ENCODE results near the gene TBC1D24.

TBC1D24 gene

DNA sequence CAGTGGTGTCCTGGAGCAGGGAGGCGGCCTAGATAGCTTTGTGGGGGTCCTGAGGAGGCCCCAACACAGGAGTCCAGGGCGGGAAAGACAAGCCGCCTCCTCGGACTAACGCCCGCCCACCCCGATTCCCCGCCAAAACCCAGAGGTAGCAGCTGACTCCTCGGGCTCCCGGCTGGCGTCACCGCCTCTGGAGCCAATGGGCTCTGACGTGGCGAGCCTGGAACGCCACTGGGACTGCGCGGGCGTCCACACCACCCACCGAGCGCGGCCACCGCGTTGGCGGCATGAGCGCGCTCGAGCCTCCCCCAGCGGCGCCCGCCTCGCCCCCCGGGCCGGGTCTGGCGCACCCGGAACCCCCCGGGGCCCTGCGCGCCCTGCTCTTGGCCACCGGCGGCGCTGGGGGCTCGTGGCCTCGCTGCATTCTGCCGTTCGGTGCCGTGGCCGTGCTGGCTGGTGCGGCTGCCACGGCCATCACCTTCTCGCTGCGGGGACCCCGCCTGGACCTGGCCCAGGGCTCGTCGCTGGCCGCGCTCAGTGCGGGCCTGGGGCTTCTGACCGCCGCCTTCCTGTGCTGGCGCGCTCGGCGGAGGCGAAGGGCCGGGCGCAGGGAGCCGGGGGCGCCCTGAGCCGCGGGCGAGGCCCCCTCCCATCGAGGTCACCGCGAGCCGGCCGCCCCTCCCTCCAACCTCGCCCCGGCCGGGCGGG is 7.2 kb upstream of the TBC1D24 start:
- no peak overlapping the region for H3K27ac ChIP-seq (ENCODE audit: low read length)
- H3K79me2 ChIP-seq (ENCODE audit: low read length), result no peaks in the 10 kb centered on the region
- peaks cover 30% of the 10 kb centered on the region for H3K4me1 ChIP-seq (ENCODE audit: low read length)
- H3K9me3 ChIP-seq (ENCODE audit: insufficient read depth, low read length), result no peaks in the 10 kb centered on the region
- H3K4me2 ChIP-seq (ENCODE audit: low read length), result peak overlapping the region; percentile 77
- H3K36me3 ChIP-seq (replicated peaks; ENCODE audit: low read depth, low read length), result no peaks in the 10 kb centered on the region
- H4K20me1 ChIP-seq (ENCODE audit: insufficient read depth, low read length), result no peaks in the 10 kb centered on the region
- H3K27me3 ChIP-seq (ENCODE audit: low read depth, low read length), result peaks cover 25% of the 10 kb centered on the region
- no peak for TF ChIP-seq EZH2phosphoT487 (IDR thresholded peaks at IDR 0.05; ENCODE audit: low read depth)
- TF ChIP-seq, protein P1, sequence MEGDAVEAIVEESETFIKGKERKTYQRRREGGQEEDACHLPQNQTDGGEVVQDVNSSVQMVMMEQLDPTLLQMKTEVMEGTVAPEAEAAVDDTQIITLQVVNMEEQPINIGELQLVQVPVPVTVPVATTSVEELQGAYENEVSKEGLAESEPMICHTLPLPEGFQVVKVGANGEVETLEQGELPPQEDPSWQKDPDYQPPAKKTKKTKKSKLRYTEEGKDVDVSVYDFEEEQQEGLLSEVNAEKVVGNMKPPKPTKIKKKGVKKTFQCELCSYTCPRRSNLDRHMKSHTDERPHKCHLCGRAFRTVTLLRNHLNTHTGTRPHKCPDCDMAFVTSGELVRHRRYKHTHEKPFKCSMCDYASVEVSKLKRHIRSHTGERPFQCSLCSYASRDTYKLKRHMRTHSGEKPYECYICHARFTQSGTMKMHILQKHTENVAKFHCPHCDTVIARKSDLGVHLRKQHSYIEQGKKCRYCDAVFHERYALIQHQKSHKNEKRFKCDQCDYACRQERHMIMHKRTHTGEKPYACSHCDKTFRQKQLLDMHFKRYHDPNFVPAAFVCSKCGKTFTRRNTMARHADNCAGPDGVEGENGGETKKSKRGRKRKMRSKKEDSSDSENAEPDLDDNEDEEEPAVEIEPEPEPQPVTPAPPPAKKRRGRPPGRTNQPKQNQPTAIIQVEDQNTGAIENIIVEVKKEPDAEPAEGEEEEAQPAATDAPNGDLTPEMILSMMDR (IDR thresholded peaks at IDR 0.05; ENCODE audit: low read depth, low read length), result no peak
- no peak overlapping the region for H2AFZ ChIP-seq (ENCODE audit: low read depth, low read length)
- peak overlapping the region; percentile 72; the same call in 1 of the 2 replicates for H3K4me3 ChIP-seq (ENCODE audit: low read length)
- no peak overlapping the region for H3K9ac ChIP-seq (ENCODE audit: low read length)

- H3K27me3 ChIP-seq (ENCODE audit: low read depth, low read length), result peaks cover 25% of the 10 kb centered on the region
- H2AFZ ChIP-seq (ENCODE audit: low read depth, low read length), result peak overlapping the region; percentile 43; the same call in 1 of the 2 replicates
- H3K9me3 ChIP-seq (ENCODE audit: insufficient read depth, low read length), result no peaks in the 10 kb centered on the region
- peaks cover 30% of the 10 kb centered on the region for H3K4me1 ChIP-seq (ENCODE audit: low read length)
- TF ChIP-seq, protein P1 (IDR thresholded peaks at IDR 0.05; ENCODE audit: low read depth, low read length), result no peak
- TF ChIP-seq EZH2phosphoT487 (IDR thresholded peaks at IDR 0.05; ENCODE audit: low read depth), result no peak
- no peaks in the 10 kb centered on the region for H3K36me3 ChIP-seq (replicated peaks; ENCODE audit: low read depth, low read length)
- peak overlapping the region; percentile 77 for H3K4me2 ChIP-seq (ENCODE audit: low read length)
- H4K20me1 ChIP-seq (ENCODE audit: insufficient read depth, low read length), result no peaks in the 10 kb centered on the region
- peak overlapping the region; percentile 23; the same call in 1 of the 2 replicates for H3K9ac ChIP-seq (ENCODE audit: low read length)
- H3K27ac ChIP-seq (ENCODE audit: low read length), result no peak overlapping the region
- H3K79me2 ChIP-seq (ENCODE audit: low read length), result no peaks in the 10 kb centered on the region
- H3K4me3 ChIP-seq (ENCODE audit: low read length), result peak overlapping the region; percentile 72
These were observed 6.6 kb upstream of the TBC1D24 start for GRCh38 chr16:2468233-2468724.

- H4K20me1 ChIP-seq (ENCODE audit: insufficient read depth, low read length), result no peaks in the 10 kb centered on the region
- H3K36me3 ChIP-seq (replicated peaks; ENCODE audit: low read depth, low read length), result no peaks in the 10 kb centered on the region
- no peaks in the 10 kb centered on the region for H3K9me3 ChIP-seq (ENCODE audit: insufficient read depth, low read length)
- H3K4me2 ChIP-seq (ENCODE audit: low read length), result peak overlapping the region; percentile 77
- peak overlapping the region; percentile 72 for H3K4me3 ChIP-seq (ENCODE audit: low read length)
- H3K9ac ChIP-seq (ENCODE audit: low read length), result peak overlapping the region; percentile 42
- H3K4me1 ChIP-seq (ENCODE audit: low read length), result peaks cover 30% of the 10 kb centered on the region
- TF ChIP-seq, protein P1 (IDR thresholded peaks at IDR 0.05; ENCODE audit: low read depth, low read length), result no peak
- no peak for TF ChIP-seq EZH2phosphoT487 (IDR thresholded peaks at IDR 0.05; ENCODE audit: low read depth)
- no peak overlapping the region for H2AFZ ChIP-seq (ENCODE audit: low read depth, low read length)
- no peaks in the 10 kb centered on the region for H3K79me2 ChIP-seq (ENCODE audit: low read length)
- H3K27me3 ChIP-seq (ENCODE audit: low read depth, low read length), result peaks cover 25% of the 10 kb centered on the region
- no peak overlapping the region for H3K27ac ChIP-seq (ENCODE audit: low read length)
These were observed 6.1 kb upstream of the TBC1D24 start for GRCh38 chr16:2468725-2469398.
